ENCODE data around the gene OTOG. TPM values are rescaled to one million over a fixed set of nuclear protein-coding genes. Genes with fewer than 3 reads are reported as not detected.

Gene OTOG
- polyA plus RNA-seq, 1 experiment: not detected

- CTCF ChIA-PET: interaction anchor here (1.0 kb wide), 1 partner anchor 10 kb away, joined by 4 read pairs; no protein-coding TSS in a partner anchor
- TF ChIP-seq CTCF (IDR thresholded peaks at IDR 0.05; ENCODE audit: insufficient read depth, low read depth, low read length): no peak
- Histone ChIP-seq H3K27me3 (ENCODE audit: control insufficient read depth, insufficient read depth, low read length) (no peaks in the 10 kb centered on the region; the same call in 1 of the 2 replicates), H3K4me3 (ENCODE audit: low read depth, low read length) (no peak overlapping the region), H3K36me3 (ENCODE audit: control insufficient read depth, insufficient read depth, low read length) (no peaks in the 10 kb centered on the region)
- POLR2A ChIA-PET: no interaction called here
- no peak for DNase-seq (ENCODE audit: low read depth)
These were observed 59.4 kb downstream of the OTOG start for GRCh38 chr11:17606233-17607082.

GRCh38 chr11:17607083-17607429, 60.0 kb downstream of the OTOG start:
- Histone ChIP-seq H3K4me3 (ENCODE audit: low read depth, low read length) (no peak overlapping the region), H3K36me3 (ENCODE audit: control insufficient read depth, insufficient read depth, low read length) (no peaks in the 10 kb centered on the region), H3K27me3 (ENCODE audit: control insufficient read depth, insufficient read depth, low read length) (no peaks in the 10 kb centered on the region; the same call in 1 of the 2 replicates)
- POLR2A ChIA-PET: no interaction called here
- CTCF ChIA-PET: interaction anchor here (1.1 kb wide), 1 partner anchor 372 kb away, joined by 4 read pairs; no protein-coding TSS in a partner anchor
- TF ChIP-seq CTCF (IDR thresholded peaks at IDR 0.05; ENCODE audit: insufficient read depth, low read depth, low read length): no peak
- DNase-seq (ENCODE audit: low read depth): no peak

GRCh38 chr11:17607591-17608570, 60.8 kb downstream of the OTOG start:
- no peak for DNase-seq (ENCODE audit: low read depth)
- ChIA-PET CTCF (interaction anchor here (1.1 kb wide), 1 partner anchor 371 kb away, joined by 4 read pairs; no protein-coding TSS in a partner anchor), POLR2A (no interaction called here)
- no peak for TF ChIP-seq CTCF (IDR thresholded peaks at IDR 0.05; ENCODE audit: insufficient read depth, low read depth, low read length)
- H3K27me3 ChIP-seq (ENCODE audit: control insufficient read depth, insufficient read depth, low read length): no peaks in the 10 kb centered on the region; the same call in 1 of the 2 replicates
- no peaks in the 10 kb centered on the region for H3K36me3 ChIP-seq (ENCODE audit: control insufficient read depth, insufficient read depth, low read length)
- no peak overlapping the region for H3K4me3 ChIP-seq (ENCODE audit: low read depth, low read length)

DNA sequence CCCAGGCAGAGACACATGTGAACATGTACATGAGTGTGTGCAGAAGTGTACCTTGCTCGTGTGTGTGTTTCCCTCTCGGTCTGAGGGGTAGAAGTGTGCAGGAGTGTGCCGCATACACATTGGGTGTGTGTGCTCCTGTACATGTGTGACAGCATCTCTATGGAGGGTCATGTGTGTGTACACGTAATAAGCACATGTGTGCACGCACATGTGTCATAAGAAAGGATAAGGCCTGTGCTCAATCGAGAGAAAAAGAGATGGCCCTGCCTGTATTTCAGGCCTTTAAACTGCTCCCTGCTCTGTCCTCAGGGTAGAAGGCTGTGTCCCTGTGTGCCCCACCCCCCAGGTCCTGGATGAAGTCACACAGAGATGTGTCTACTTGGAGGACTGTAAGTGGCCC, 61.8 kb downstream of the OTOG start:
- no peak for DNase-seq (ENCODE audit: low read depth)
- no peak overlapping the region for H3K4me3 ChIP-seq (ENCODE audit: low read depth, low read length)
- H3K27me3 ChIP-seq (ENCODE audit: control insufficient read depth, insufficient read depth, low read length): no peaks in the 10 kb centered on the region; the same call in 1 of the 2 replicates
- ChIA-PET POLR2A (no interaction called here), CTCF (no interaction called here)
- no peaks in the 10 kb centered on the region for H3K36me3 ChIP-seq (ENCODE audit: control insufficient read depth, insufficient read depth, low read length)
- no peak for TF ChIP-seq CTCF (IDR thresholded peaks at IDR 0.05; ENCODE audit: insufficient read depth, low read depth, low read length)
